C1 segment of cervical spinal cord (tissue), 14 donors: Measurements from ENCODE around the gene CD226.
"Not testable (repeated sequence)": the region's sequence is repeated elsewhere in the genome, so short reads cannot be mapped to it uniquely, and the experiment has no call there.

ENCODE experiments used
- DNase-seq, 14 donors: peaks; one replicate each; lab custom pipeline; 2025; lab: John Stamatoyannopoulos, UW

CD226 gene

GRCh38 chr18:69908838-69909237 lies 38.8 kb downstream of the CD226 start:
- DNase-seq, result no peak

DNA sequence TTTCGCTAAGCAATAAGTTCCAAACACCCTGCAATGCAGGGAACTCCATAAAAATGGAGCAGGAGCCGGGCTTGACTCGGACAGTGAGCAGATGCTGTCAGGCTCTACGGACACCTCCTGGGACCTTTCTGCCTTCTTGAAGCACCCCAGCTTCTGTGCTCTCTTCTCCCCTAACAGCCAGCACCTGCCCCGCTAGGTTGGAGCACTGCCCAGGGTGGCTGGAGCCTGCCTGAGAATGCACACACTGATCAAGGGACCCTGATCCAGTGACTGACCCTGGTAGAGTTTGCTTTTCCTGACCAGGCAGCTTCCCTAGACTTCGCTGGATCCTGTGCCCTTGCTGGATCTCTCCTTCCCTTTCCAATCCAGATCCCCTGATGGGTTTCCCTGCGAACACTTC lies 40.9 kb downstream of the CD226 start:
- no peak for DNase-seq

DNA sequence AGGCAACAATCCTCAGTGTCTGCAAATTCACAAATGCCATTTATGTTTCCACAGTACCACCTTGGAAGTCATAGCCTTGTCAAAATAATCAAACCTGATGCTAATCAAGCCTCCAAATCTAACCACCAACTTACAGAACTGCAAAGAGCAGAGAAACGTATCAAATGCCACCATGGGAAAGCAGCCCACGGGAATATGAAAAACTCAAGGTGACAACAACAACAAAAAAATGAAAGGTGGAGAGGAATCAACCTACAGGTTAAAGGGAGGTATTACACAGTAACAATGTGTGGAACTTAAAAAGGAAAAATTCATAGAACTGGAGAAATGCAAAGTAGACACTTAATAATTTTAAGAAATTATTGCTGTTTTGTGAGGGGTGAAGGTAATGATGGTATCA lies 46.7 kb downstream of the CD226 start:
- DNase-seq, result no peak

- not testable (repeated sequence) for DNase-seq
Observed at GRCh38 chr18:69899154-69899923, 48.3 kb downstream of the CD226 start.

DNA sequence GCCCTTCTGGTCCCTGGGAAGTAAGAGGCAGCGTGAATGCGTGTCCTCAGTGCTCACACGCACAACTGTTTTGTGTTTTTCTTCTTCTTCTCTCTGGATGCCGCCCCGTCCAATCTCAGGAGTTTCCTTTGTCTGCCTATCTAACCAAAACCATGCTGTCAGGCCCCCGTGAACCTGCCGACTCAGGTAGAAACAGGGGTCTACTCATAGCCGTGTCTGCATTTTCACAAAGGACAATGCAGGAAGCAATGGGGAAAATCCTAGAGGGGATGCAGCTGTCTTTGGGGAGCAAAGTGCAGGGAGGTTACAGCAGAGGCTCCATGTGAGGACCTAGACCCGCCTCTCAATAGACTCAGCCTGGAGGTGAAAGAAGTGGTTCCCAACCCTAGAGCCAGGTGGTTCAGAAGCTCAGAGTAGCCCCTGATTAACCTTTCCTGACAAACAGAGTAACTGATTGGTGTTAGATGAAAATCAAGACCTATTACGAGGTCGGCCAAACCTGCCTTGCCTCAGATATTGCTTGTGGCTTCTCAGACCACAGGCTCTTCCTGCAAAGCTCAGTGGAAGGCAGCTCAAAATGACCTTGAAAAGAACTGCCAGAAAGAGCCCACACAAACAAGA lies 49.3 kb downstream of the CD226 start:
- no peak for DNase-seq

- DNase-seq, result no peak
Observed at GRCh38 chr18:69897397-69898108, 50.1 kb downstream of the CD226 start.

GRCh38 chr18:69895066-69896047 lies 52.3 kb downstream of the CD226 start:
- no peak for DNase-seq

DNA sequence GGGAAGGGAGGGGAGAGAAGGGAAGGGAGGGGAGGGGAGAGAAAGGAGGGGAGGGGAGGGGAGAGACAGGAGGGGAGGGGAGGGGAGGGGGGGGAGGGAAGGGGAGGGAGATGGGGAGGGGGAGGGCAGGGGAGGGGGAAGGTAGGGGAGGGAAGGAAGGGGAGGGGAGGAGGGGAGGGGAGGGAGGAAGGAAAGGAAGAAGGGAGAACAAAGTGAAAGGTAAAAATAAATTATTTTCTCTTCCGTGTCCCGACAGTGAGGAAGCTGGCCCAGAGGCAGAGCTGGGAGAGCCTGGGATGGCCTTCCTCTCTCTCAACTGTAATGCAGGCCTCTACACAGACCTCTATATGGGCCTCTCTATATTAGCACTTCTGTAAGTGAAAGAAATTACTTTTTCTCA lies 53.2 kb downstream of the CD226 start:
- no peak for DNase-seq

DNA sequence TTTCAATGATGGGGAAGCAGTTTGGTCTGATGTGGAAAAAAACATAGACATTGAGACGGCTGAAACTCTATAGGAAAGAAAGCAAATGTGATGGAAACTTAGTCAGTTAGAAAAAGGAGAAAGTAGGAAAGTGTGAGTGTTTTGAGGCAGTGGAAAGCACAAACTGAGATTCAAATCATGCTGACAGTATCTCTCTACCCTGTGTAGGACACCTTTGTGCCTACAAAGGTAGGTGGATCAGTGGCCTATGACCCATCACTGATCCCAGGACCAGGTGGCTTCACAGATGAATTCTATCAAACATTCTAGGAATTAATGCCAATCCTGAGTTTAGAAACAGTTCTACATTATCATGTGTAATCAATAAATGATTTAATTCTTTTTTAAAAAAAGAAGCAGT lies 57.1 kb downstream of the CD226 start:
- no peak for DNase-seq

GRCh38 chr18:69889009-69889408 lies 58.7 kb downstream of the CD226 start:
- no peak for DNase-seq

DNA sequence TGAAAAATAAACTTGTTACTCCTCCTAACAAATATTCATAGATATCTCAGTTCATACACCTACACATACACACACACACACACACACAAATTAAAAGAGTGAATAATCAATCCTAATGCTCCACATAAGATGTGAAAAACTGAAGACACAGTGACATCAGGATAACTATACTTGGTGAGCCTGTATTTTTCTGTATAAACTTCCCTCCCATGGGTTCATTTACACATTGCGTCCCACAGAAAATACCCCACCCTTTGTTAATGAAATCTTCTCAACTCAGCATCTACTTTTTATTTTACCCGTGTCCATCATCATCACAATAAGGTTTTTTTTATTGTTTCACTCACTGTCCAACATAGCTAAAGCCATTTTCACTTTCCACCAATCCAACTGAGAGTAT lies 60.4 kb downstream of the CD226 start:
- DNase-seq, result no peak

GRCh38 chr18:69885841-69886531 lies 61.7 kb downstream of the CD226 start:
- DNase-seq, result no peak

DNA sequence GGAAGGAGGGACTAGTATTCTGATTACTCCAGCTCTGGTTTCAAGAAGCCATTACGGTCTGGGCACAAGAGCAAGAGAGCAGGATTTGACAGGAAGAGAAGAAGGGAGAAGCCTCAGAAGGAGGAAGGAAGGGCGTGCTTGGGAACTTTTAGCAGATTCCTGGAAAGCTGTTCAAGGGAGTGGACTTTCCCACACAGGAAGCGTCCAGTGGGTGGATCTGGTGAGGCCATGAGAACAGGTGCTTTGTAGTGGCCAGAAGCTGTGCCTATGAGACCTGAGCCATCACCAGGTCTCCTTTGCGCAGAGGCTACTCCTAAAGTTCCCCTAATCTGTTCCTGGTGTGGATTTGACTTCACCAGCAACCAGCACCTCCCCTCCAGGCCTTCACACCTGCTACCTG lies 62.3 kb downstream of the CD226 start:
- DNase-seq, result no peak

DNA sequence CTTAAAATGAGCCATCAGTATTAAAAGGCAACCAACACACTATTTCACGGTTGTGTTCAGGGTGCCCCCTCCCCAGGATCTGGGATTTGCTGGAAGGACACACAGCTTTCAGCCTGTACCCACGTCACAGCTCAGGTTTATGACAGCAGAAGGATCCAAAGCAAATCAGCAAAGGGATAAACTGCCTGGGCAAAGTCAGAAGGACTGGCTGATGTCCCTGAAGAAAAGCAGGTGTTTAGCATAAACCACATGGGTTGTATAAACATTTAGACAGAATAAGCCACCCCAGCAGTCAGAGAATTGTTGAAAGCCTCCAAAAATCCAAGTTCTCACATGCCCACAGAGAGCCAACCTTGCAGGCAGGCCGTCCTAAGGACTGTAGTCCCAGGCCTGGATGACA lies 63.9 kb downstream of the CD226 start:
- no peak for DNase-seq

DNA sequence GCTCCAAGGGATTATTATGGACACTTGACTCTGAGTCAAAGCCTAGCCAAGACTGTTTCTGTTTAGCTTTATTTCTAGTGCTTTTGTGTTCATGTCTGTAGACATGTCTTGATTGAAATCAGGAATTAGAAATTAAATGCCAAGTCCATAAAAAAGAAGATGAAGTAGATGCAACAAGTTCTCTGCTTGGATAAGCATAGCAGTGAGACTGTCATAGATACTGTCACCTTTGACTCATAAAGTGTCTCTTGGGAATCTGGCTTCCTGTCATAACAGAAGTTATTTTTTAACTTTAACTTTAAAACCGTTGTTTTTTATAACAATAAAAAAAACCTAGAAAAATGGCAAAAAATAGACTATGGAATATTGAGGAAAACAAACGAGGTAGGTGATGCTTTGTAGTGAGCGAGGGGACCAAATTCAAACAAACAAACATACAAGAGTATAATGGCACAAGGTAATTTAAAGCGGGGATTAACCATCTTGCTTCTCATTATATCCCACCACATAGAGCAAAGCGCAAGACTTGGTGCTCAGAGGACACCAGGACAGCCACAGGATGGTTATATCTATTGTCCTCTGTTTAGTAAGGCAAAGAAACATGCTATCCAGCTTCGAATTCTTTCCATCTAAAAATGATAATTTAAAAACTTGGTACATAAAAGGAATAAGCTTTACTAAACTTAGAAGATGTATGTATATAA lies 64.6 kb downstream of the CD226 start:
- DNase-seq, result no peak

DNA sequence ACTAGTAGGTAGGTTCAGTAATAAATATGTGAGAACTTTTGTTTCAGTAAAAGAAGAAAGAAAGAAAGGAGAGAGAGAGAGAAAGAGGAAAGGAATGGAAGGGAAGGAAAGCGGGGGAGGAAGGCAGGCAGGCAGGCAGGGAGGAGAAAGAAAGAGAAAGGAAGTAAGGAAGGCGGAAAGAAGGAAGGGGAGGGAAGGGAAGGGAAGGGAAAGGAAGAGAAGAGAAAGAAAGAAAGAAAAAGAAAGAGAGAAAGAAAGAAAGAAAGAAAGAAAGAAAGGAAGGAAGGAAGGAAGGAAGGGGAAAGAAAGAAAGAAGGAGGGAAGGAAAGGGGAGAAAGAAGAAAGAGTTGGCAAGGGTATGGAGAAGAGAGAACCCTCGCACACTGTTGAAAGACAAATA lies 67.6 kb downstream of the CD226 start:
- DNase-seq, result no peak

GRCh38 chr18:69879051-69879450 lies 68.6 kb downstream of the CD226 start:
- not testable (repeated sequence) for DNase-seq

DNA sequence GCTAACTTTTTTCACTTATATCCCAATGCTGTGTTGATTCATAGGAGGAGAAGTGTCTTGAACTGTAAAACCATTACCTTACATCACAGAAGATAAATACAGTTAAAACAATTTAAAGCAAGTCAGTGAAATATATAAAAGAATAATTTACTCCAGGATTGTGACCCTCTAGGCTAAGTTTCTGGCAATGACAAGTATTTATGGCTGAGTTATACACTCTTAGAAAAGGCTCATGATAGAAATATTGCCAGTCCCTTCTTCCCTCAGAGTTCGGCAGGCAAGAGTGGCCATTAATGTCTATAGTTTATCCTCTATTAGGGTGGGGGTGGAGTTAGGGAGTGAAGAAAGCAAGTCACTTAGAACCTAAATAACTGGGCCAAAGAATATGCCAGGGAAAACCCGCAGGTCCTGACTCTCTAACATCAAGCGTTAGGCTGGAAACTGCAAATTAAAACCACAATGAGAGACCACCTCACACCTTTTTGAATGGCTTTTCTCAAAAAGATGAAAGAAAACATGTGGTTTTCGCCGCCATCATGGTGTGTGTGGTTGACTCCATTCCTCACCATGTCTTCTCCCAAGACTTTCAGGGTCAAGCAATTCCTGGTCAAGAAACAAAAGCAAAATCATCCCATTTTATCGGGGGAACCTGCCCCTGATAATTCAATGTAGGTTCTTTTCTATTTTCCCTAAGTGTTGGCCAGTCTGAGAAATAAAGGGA lies 69.3 kb downstream of the CD226 start:
- DNase-seq, result no peak

DNA sequence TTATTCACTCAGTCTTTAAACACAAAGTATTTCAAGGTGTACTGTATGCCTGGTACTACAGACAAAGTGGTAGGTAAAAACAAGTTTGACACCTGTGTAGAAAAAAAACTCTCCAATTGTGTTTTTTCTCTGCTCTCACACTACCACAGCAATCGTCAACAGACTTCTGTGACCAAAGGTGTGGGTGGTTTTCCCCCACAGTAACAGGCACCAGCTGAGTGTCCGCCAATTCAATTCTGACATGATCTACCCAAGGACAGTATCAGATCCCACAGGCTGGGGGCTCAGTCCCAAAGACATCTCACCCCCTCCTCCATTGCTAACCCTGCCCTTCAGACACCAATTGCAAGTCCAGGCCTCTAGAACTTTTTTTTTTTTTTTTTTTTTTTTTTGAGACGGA lies 71.2 kb downstream of the CD226 start:
- no peak for DNase-seq

DNA sequence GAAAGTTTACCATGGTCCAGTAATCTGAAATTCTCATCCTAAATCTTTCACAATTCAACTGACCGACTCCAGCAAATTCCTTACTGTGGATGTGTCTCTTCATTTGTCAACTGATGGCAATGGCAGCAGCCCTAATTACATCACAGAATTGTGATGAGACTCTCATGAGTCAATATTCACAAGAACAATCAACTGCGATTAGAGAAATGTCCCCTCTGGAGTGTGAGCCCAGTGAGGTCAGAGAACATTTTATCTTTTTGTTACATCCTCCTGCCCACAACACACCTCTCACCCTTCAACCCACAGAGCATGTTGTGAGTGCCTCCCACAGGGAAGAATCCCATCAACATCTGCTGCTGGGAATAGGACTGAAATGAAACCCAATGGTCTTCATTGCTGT lies 73.6 kb downstream of the CD226 start:
- no peak for DNase-seq
